Panc1 (cell line): ENCODE data around the gene ORM2. TPM values are rescaled to one million over a fixed set of nuclear protein-coding genes. Genes with fewer than 3 reads are reported as not detected.

Experiments used
- ATAC-seq: fragments of 200-7000 bp; cut with Tn5 transposase; 2 replicates; pipeline ENCODE4 v1.9.1; 2020; ENCODE audit warnings: mild to moderate bottlenecking, moderate library complexity
- BruUV-seq: library from RNA; stranded (reverse); fragments of 400-500 nt; replicated peaks from 2 replicates; lab custom pipeline; 2021; lab: Mats Ljungman, UMichigan
- CTCF ChIA-PET: fragments of 300-600 bp; sonication (Branson Sonifier 250); formaldehyde crosslinking; loops from one replicate; lab custom pipeline; 2022; ENCODE audit warnings: antibody characterized with exemption; lab: Charles Lee
- POLR2A ChIA-PET: fragments of 300-600 bp; sonication (Branson Sonifier 250); formaldehyde crosslinking; loops from one replicate; lab custom pipeline; 2022; ENCODE audit warnings: antibody characterized with exemption; lab: Charles Lee
- DNase-seq: peaks from one replicate; pipeline ENCODE4 v3.0.0-alpha.2; 2010; ENCODE audit warnings: low read depth, low spot score
- H3K27ac ChIP-seq: 2 replicates; pipeline ENCODE4 v1.5.1; 2011; ENCODE audit warnings: mild to moderate bottlenecking, low read length, inconsistent platforms
- H3K27me3 ChIP-seq: fragments of 200-500 bp; sonication (Bioruptor generic); 2 replicates; pipeline ENCODE4 v1.6.0; 2014; ENCODE audit warnings: low read length, inconsistent platforms; ENCODE audit not compliant: control insufficient read depth, insufficient read depth
- H3K36me3 ChIP-seq: fragments of 200-500 bp; sonication (Bioruptor generic); 2 replicates; pipeline ENCODE4 v1.5.1; 2014; ENCODE audit warnings: inconsistent platforms, mild to moderate bottlenecking, low read length, moderate library complexity; ENCODE audit not compliant: control insufficient read depth, insufficient read depth
- H3K4me1 ChIP-seq: 2 replicates; pipeline ENCODE4 v1.5.1; 2011; ENCODE audit warnings: inconsistent platforms, mild to moderate bottlenecking, low read length, moderate library complexity; ENCODE audit not compliant: control insufficient read depth, insufficient read depth
- H3K4me3 ChIP-seq, 2 experiments: 2 replicates each; pipeline ENCODE4 v1.5.1; 2011 to 2012; ENCODE audit warnings: low read depth in 2 of 2, low read length in 2 of 2, mild to moderate bottlenecking in 2 of 2, inconsistent platforms in 1 of 2, moderate library complexity in 1 of 2
- H3K9me3 ChIP-seq: fragments of 200-500 bp; sonication (Bioruptor generic); 2 replicates; pipeline ENCODE4 v1.5.1; 2014; ENCODE audit warnings: low read depth, mild to moderate bottlenecking, inconsistent platforms, low read length, moderate library complexity; ENCODE audit not compliant: control insufficient read depth, insufficient read depth
- POLR2AphosphoS5 ChIP-seq: IDR thresholded peaks from 2 replicates; pipeline ENCODE4 v1.6.1; 2012; ENCODE audit warnings: mild to moderate bottlenecking, low read depth, low read length, moderate library complexity
- REST ChIP-seq, 2 experiments: IDR thresholded peaks; 2 replicates each; pipeline ENCODE4 v1.6.1; 2011 to 2012; ENCODE audit warnings: low read depth in 2 of 2, control low read depth in 1 of 2, low read length in 1 of 2, mild to moderate bottlenecking in 1 of 2, moderate library complexity in 1 of 2; ENCODE audit not compliant: insufficient read depth in 1 of 2
- SIN3A ChIP-seq: IDR thresholded peaks from 2 replicates; pipeline ENCODE4 v1.6.1; 2012; ENCODE audit warnings: low read depth, mild to moderate bottlenecking, low read length, moderate library complexity, borderline replicate concordance; ENCODE audit not compliant: insufficient read depth
- TCF7L2 ChIP-seq: IDR thresholded peaks from 2 replicates; pipeline ENCODE4 v1.6.1; 2011; ENCODE audit warnings: mild to moderate bottlenecking, low read depth, low read length, inconsistent platforms
- in situ Hi-C: cut with HindIII; loops from 2 replicates; pipeline ENCODE4 v1.10.0; 2016; ENCODE audit warnings: low sequenced_read_pairs, low pct_unique_long_range_greater_than_20kb
- intact Hi-C: fragments of 100-400 bp; cut with micrococcal nuclease; formaldehyde crosslinking; loops from one replicate; pipeline ENCODE4 v1.10.0; 2022; ENCODE audit not compliant: unreplicated experiment
- total RNA-seq: library from RNA; stranded (reverse); gene quantifications from one replicate; pipeline ENCODE4 v1.2.1, GENCODE V29; 2021; ENCODE audit not compliant: unreplicated experiment
- TF ChIP-seq, protein P1 (sequence below): fragments of 450-650 bp; IDR thresholded peaks from 2 replicates; pipeline ENCODE4 v1.5.1; 2017; ENCODE audit warnings: mild to moderate bottlenecking

ORM2 gene
- total RNA-seq, 1 experiment from 2014 or later = 0.77 TPM

- Histone ChIP-seq H3K36me3 (no peaks in the 10 kb centered on the region), H3K4me3 (no peak overlapping the region), H3K27me3 (no peaks in the 10 kb centered on the region), H3K4me1 (peaks cover 15% of the 10 kb centered on the region), H3K27ac (no peak overlapping the region), H3K9me3 (0 out of 2 replicates have a peak, but pooled peaks cover 2% of the 10 kb centered on the region)
- in situ Hi-C loops = no loop called here
- ChIA-PET CTCF (interaction anchor here (1.7 to 1.8 kb wide), 2 partner anchors 182 to 207 kb away, joined by 13 to 15 read pairs; no protein-coding TSS in a partner anchor), POLR2A (no interaction called here)
- no peak for TF ChIP-seq SIN3A
- no peak for TF ChIP-seq POLR2AphosphoS5
- TF ChIP-seq REST (IDR thresholded peaks at IDR 0.05; ENCODE audit: insufficient read depth in 1 of 2, low read depth in 2 of 2, low read length in 1 of 2) = no peak
- TF ChIP-seq TCF7L2 = no peak
- TF ChIP-seq, protein P1, sequence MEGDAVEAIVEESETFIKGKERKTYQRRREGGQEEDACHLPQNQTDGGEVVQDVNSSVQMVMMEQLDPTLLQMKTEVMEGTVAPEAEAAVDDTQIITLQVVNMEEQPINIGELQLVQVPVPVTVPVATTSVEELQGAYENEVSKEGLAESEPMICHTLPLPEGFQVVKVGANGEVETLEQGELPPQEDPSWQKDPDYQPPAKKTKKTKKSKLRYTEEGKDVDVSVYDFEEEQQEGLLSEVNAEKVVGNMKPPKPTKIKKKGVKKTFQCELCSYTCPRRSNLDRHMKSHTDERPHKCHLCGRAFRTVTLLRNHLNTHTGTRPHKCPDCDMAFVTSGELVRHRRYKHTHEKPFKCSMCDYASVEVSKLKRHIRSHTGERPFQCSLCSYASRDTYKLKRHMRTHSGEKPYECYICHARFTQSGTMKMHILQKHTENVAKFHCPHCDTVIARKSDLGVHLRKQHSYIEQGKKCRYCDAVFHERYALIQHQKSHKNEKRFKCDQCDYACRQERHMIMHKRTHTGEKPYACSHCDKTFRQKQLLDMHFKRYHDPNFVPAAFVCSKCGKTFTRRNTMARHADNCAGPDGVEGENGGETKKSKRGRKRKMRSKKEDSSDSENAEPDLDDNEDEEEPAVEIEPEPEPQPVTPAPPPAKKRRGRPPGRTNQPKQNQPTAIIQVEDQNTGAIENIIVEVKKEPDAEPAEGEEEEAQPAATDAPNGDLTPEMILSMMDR = no peak
- DNase-seq (no peak), ATAC-seq (0 out of 2 replicates have a peak, but pooled peaks have one; percentile 4)
- BruUV-seq = no TSS peak
- intact Hi-C loops = loop anchor here (2.0 kb wide), 1 partner anchor 135 kb away; the partner anchor contains the start of gene COL27A1
These were observed 39.8 kb upstream of the ORM2 start for GRCh38 chr9:114289571-114290481.

GRCh38 chr9:114290561-114290986 is 39.1 kb upstream of the ORM2 start:
- TF ChIP-seq REST (IDR thresholded peaks at IDR 0.05; ENCODE audit: insufficient read depth in 1 of 2, low read depth in 2 of 2, low read length in 1 of 2) (no peak), TCF7L2 (no peak), SIN3A (no peak)
- TF ChIP-seq, protein P1 = no peak
- no peaks in the 10 kb centered on the region; the same call in 1 of the 2 replicates for H3K36me3 ChIP-seq
- no TSS peak for BruUV-seq
- CTCF ChIA-PET = interaction anchor here (0.6 to 1.8 kb wide), 6 partner anchors 53 to 208 kb away, joined by 3 to 15 read pairs (median 6); no protein-coding TSS in a partner anchor
- no peak overlapping the region for H3K27ac ChIP-seq
- POLR2A ChIA-PET = no interaction called here
- H3K9me3 ChIP-seq = 0 out of 2 replicates have a peak, but pooled peaks cover 6% of the 10 kb centered on the region
- no peaks in the 10 kb centered on the region for H3K27me3 ChIP-seq
- peaks cover 15% of the 10 kb centered on the region for H3K4me1 ChIP-seq
- DNase-seq (no peak), ATAC-seq (peak; percentile 22)
- in situ Hi-C loops = no loop called here
- no peak overlapping the region for H3K4me3 ChIP-seq
- intact Hi-C loops = loop anchor here (2.0 kb wide), 1 partner anchor 136 kb away; the partner anchor contains the start of gene COL27A1
